ENCODE results near the gene SLC8A2.
A peak's percentile ranks its signal among the peaks of the same experiment; 100 is the strongest.

The SLC8A2 gene

DNA sequence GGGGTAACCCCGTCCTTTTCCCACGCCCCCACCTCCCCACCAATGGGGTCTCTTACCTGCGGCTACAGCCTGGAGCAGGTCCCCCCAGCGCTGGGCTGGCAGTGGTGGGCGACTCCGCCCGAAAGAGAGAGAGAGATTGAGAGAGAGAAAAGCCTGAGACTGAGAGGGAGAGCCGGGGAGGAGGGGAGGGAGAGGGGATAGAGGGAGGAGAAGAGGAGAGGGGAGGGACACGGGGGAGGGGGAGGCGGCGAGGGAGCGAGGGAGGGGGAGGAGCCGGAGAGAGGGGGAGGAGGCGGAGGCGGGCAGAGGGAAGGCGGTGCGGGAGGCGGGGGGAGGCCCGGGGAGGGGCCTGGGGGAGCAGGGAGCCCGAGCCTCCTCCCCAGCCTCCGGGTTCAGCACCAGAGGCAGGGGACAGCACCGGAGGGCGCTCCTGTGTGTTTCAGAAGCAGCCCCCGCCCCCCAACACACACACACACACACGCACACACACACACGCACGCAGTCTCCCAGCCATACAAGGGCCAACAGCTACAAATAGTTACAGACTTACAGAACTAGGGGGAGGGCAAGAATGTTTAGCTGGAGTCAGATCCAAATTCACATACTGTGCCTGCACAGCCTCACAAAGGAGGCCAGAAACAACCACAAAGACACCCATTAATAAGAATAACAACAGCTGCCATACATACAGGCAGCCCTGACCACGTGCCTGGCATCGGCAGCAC, at the start of gene SLC8A2:
TSS of gene SLC8A2 (minus strand) at position 161 of the 725 bp plus-strand sequence. CDS start 5,490 bp downstream, outside the sequence.
- DNase-seq, result peak; percentile 61

GRCh38 chr19:47520839-47521238, 49.1 kb upstream of the SLC8A2 start:
- no peak for DNase-seq

DNA sequence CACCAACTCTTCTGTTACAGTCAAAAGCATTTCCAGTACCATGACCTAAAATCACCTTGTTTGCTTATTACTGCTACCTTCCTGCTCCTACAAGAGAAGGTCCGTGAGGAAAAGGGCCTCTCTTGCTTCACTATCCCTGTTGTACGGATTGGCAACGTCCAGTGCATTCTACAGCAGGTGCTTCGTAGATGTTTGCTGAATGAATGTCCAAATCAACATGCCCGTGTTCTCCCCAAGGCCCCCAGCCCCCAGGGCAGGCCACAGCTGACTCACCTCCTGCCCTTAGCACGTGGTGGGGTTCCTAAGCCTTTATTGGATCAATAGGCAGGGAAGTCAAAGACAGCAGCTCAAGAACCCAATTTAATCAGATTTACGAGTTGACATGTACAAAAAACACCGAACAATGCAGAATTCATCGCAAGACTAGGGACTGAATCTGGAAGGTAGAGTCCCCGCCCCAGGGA, 48.7 kb upstream of the SLC8A2 start:
- DNase-seq, result no peak

GRCh38 chr19:47518854-47519253, 47.2 kb upstream of the SLC8A2 start:
- DNase-seq, result no peak

DNA sequence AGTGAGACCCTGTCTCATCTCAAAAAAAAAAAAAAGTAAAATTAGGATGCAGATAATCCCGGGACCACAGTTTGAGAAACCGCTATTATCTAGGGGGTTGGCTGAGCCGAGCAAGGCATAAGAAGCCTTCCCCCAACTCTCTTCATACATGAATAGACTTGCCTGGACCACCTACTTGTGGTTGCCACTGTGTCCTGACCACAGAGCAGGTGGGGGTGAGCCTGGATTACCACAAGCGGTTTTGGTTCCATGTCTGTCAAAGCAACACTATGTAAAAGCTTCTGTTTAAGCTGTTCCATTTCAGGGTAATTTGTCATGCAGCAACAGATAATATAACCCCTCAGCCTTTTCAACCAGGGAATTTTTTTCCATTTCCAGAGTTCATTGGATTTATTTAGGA, 46.4 kb upstream of the SLC8A2 start:
- DNase-seq, result peak; percentile 63

DNA sequence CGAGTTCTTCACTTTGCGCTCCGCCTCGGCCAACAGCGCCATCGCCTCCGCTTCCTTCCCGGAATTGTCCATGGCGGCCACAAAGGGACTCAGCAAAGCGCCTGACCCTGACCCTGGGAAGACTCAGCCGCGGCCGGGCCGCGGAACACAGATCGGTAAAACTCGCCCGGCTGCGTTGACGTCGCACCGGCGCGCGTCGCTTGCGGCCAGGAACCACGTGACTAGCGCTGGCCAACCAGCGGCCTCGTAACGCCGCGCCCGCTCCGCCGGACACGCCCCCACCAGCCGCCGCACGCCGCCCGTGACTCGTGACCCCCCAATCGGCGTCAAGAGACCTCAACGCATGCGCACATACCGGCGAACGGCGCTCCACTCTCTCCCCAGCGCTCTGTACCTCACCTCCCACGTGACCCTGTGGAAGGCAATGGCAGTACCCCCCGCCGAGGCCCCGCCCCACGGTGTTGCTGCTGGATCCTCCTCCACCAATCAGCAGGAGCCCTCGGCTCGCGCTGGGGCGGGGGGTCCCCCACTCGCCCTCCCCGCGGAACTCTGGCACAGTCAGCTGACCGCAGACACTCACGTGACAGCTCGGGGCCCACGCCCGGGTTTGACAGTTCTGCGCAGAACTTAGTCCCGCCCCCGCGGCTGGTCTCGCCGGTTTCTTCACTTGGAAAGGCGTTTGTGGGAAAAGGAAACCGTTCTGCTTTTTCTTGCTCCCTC, 43.3 kb upstream of the SLC8A2 start, which contains the start of gene NAPA:
TSS of gene NAPA (minus strand) at position 195 of the 720 bp plus-strand sequence. CDS start at position 72, 123 bp downstream.
- peak; percentile 100 for DNase-seq

DNA sequence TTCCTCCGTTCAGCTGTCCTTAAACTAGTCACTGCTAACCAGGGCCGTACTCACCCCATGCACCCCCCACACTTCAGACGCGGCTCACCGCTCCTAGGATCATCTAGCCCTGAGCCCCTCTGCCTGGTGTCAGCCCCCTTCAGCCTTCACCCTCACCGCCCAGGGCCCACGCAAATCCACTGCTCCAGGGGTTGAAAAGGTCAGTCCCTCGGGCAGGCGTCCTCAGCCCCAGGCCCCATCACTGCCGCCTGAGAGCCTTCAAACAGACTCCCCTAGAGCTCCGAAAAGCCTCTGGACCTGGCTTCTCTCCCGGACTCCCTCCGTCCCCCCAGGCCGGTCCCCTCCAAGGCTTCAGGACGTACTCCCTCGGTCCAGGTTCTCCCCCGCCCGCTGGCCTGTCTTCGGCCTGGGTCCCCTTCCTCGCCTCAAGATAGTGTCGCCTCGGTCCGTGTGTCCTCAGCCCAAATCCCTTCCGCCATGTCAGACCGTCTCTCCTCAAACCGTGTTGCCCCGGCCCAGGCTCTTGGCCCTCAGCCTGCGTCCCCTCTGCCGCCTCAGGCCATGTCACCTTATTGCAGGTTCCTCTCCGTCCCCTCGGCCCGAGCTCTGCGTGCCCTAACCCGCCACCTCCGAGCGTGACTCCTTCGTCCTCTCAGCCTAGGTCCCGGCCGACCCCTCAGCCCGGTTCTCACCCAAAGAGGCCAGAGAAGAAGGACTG, 42.6 kb upstream of the SLC8A2 start:
- DNase-seq, result no peak

- DNase-seq, result no peak
Measured at GRCh38 chr19:47512948-47513319, 41.2 kb upstream of the SLC8A2 start.

DNA sequence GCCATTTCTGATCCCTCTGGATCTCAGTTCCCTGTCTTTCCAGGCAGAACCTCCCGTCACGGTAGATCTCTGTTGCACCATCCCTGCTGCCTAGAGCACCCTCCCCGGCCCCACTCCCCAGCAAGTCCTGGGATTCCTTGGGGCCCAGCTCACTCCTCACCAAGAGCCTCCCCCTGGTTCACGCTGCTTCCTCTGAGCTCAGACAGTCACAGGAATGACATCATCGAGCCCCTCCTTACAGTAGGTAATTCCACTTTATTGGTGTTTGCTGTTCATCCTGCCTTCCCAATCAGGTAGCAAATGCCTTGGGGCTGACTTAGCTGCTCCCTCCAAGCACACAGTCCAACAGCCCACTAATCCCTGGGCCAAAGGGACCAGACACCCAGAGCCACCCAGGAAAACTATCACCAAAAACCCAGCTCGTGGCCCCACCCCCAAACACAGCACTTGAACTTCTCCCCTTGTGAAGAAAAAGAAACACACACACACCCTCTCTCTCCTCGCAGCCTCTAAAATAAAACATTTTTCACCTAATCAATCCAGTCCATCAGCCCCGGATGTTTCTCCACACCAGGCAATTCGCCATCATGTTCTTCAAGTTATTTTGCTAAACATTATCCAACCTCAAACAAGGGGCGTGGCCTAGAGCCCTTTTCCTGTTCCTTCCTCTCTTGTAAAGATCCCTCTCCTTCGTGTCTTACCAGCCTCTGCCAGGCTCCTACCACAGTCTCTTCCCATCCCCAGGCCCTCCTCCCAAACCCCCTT, 40.7 kb upstream of the SLC8A2 start:
- DNase-seq, result no peak

DNA sequence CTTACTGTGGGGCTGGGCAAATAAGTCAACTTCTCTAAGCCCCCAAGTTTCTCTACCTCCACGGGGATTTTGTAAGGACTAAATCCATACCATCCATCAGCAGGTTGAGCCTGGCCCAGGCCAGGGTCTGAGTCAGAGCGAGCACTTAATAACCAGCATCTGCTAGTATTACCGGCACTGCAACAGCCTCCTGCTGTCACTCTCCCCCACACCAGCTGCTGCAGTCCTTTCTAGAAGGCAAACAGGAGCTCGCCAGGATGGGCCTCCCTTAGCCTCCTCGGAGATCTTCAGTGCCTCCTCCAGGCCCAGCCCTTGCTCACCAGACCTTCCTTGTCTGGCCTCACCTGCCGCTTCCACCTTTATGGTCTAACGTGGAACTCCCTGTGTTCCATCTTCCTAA, 40.0 kb upstream of the SLC8A2 start:
- DNase-seq, result no peak

DNA sequence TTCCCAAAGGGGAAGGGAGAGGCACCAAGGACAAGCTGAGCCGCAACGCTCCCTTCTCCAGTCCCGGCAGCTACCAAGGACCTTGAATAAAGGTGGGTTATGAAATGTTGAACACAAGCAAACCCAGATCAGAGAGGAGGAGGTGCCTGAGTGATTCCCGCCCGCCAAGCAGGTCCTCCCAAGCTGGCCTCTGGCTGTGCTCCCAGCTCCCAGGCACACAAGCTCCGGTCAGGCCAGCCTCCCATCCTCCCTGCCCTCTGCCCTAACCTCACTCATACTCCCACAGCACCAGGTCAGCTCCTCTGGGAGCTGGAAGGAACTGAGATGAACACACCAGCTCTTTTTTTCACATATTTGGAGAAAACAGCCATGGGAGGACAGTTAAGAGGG, 39.4 kb upstream of the SLC8A2 start:
- no peak for DNase-seq

- no peak for DNase-seq
Measured at GRCh38 chr19:47510516-47511127, 38.9 kb upstream of the SLC8A2 start.

DNA sequence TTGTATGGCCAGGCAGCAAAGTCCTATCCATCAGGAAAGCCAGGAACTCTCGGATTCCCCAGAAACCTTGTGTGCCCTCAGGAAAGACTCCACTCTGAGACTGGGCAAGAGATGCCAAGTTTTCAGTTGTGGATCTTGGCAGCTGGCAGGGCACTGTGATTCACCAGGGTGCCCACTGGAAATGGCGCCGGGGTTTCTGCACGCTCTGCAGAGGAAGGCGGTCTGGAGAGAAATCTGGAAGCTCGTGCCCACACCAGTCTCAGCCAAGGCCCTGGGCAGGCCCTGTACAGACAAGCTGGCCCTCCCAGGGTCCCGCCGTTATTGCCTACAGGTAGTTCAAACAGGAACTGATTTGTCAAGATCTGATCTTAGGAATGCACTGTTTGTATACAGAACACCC, 38.3 kb upstream of the SLC8A2 start:
- DNase-seq, result no peak

DNA sequence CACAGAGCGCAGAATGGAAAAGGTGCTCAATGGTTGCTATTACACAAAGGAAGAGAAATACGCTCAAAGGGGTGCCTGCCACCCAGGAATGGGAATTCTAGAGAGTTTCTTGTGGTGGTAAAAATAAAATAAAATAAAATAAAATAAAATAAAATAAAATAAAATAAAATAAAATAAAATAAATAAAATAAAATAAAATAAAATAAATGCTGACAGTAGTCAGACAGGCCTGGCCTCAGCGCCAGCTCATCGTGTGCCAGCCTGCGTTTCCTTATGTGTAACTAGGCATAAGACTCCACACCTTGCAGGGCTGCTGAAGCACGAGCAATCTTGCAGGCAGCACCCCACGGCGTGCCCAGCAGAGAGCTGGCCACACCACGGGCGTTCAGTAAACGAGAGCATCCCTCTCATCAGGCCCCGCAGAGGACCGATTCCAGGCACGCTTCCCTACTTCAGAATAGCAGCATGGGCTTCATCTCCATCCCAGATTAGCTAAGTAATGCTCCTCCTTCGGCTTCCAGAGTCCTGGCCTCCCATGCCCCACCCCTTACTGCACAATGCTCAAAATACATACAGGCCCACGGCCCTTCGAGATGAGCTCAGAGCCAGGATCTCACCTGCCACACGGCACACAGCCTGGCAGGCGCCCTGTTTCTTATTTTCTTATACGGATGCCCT, 37.6 kb upstream of the SLC8A2 start:
- no peak for DNase-seq

GRCh38 chr19:47508721-47509120, 37.0 kb upstream of the SLC8A2 start:
- no peak for DNase-seq

DNA sequence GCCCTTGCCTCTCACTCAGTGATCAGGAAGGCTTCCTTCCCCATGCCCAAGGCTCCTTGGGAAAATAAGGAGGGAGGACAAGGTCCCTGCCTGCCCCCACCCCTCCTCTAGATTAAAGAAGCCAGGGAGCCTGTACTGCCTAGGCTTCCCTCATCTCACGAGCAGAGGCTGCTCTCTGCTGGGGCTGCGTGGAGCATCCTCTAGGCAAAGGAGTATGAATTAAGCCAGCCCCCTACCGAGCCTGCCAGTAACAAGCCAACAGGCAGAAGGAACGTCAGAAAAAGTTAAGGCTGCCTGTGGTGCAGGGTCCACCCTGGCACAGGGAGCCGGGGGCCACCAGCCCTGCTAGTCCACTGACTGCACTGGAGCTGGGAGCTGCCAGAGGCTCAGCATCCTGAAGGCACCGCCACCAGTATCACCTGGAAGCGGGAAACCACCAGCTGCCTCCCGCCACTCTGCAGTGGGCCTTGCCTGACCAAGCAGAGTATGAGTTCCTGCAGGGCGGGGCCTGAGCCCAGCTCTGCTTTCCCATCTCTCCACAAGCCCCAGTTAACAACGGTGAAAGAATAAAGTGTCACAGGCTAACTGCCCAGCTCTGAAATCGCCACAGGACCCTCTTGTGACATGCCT, 36.3 kb upstream of the SLC8A2 start:
- DNase-seq, result no peak

GRCh38 chr19:47507012-47507411, 35.3 kb upstream of the SLC8A2 start:
- DNase-seq, result no peak

DNA sequence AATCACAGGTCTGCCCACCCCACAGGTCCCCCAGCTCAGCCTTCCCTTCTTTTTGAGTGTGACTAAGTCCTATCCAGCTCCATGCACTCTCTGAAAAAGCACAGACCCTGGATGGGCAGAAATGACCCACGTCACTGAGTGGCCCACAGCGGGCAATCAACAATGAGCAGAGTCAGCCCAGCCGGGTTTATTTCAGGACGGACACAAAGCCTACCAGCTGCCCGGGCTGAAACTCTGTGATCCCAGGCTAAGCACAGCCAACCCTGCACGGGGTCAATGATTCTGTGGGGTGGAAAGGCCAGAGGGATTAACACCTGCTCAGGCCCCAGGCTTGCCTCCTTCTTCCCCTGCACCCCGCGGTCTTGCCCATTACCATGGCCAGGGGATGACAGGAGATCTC, 34.8 kb upstream of the SLC8A2 start:
- no peak for DNase-seq

DNA sequence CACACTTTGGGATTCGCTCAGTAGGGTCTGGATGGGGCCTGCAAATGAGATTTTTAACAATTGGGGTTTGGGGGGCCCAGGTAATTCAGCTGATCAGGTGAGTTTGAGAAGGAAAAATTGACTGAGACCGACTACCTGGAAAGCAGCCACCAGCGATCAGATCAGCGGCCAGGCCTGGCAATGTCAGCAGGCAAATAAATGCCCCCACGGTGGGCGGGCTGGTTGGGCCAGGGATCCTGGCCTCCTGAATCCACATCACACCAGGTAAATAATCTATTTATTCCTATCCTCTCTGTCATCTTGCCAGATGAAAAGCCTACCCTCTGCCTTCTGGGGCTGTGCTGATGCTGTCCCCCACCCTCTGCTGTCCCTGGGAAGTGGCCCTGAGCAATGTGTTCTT, 33.8 kb upstream of the SLC8A2 start:
- DNase-seq, result no peak

DNA sequence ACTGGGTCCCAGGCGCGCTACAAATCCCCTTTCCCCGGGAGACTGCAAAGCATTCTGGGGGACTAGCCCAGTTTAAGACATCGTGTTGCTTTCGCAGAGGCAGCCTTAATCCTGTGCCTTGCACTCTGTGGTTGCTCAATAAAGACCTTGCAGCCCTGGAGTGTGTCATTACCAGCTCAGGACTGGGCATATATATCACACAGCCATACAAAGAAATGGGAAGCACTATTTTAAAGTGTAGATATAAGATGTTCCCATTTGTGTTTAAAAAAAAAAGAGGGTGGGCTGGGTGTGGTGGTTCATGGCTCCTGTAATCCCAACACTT, 32.1 kb upstream of the SLC8A2 start:
- DNase-seq, result no peak

DNA sequence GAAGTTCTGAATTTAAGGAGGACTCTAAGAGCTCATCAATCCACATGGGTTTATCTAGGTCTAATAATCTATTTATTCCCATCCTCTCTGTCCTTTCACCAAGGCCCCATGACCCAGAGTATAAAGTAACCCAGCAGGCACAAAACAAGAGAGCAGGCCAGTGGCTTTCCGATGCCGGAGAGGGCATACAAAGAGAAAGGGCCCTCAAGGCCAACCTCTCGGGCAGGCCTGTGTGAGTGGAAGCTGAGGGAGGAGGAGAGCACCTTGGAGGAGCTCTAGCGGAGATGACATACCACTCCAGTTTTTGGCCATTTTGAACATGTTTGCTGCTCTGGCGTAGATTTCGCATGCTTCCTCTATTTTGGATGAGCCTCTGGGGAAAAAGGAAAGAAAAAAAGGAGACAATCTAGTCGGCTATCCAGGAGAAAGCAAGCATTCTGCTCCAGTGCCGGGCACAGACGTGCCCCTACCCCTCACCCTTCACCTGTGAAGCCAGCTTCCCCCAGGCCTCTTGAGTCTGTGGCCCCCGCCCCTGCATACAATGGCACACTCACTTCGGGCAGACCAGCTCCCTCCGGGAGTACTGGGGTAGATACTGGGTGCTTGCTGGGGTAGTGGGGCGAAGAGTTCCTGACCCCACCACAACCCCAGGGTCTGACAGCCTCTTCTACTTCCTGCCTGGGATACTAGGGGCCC, 31.6 kb upstream of the SLC8A2 start:
- no peak for DNase-seq
